ENCODE data around the gene CT45A8. TPM values are rescaled to one million over a fixed set of nuclear protein-coding genes. Genes with fewer than 3 reads are reported as not detected.
"Not testable (repeated sequence)": the region's sequence is repeated elsewhere in the genome, so short reads cannot be mapped to it uniquely, and the experiment has no call there.

CT45A8 gene
- total and polyA plus RNA-seq, 2 of the 8 experiments (the other 6 are each of a cell fraction or from before 2014, with no cell fraction given): not detected

GRCh38 chrX:135888976-135889375, 34.6 kb upstream of the CT45A8 start:
- H3K4me2 ChIP-seq (ENCODE audit: insufficient read depth in 1 of 2, low read depth in 2 of 2, low read length in 2 of 2); H2AK5ac ChIP-seq (ENCODE audit: low read depth, low read length); H3K36me3 ChIP-seq (ENCODE audit: control insufficient read depth in 2 of 4, insufficient read depth in 4 of 4, low read length in 3 of 4); H3K79me1 ChIP-seq (ENCODE audit: low read depth, low read length); H2BK20ac ChIP-seq (ENCODE audit: low read length); H4K20me1 ChIP-seq (replicated peaks in 1 of 2; ENCODE audit: control insufficient read depth in 1 of 2, insufficient read depth in 2 of 2, low read length in 2 of 2); H2BK15ac ChIP-seq (ENCODE audit: low read length); H3K23ac ChIP-seq (ENCODE audit: insufficient read length); H2BK5ac ChIP-seq (ENCODE audit: low read depth, low read length); H3K14ac ChIP-seq (ENCODE audit: insufficient read length); H3K27ac ChIP-seq (ENCODE audit: low read depth, low read length); H3K27me3 ChIP-seq (replicated peaks in 1 of 4; ENCODE audit: control insufficient read depth in 3 of 4, extremely low read depth in 1 of 4, insufficient read depth in 3 of 4, low read length in 3 of 4); H3K18ac ChIP-seq (ENCODE audit: extremely low read depth, low read length); H2AFZ ChIP-seq (ENCODE audit: low read length); H2BK12ac ChIP-seq (ENCODE audit: low read depth, low read length); H3K23me2 ChIP-seq (ENCODE audit: low read depth, low read length); H4K8ac ChIP-seq (ENCODE audit: extremely low read depth, insufficient read depth, low read length); H3K4me1 ChIP-seq (replicated peaks in 1 of 4; ENCODE audit: control insufficient read depth in 3 of 4, insufficient read depth in 4 of 4, low read length in 3 of 4); H3K56ac ChIP-seq (replicated peaks; ENCODE audit: insufficient read length, low read depth, low read length); H3K79me2 ChIP-seq (ENCODE audit: control insufficient read depth in 1 of 2, insufficient read depth in 2 of 2, low read length in 2 of 2); POLR2A ChIA-PET (ENCODE audit: partially characterized antibody); H4K5ac ChIP-seq (ENCODE audit: insufficient read length, low read depth, low read length); FAIRE-seq; H4K91ac ChIP-seq (replicated peaks; ENCODE audit: insufficient read length, low read length); H2BK120ac ChIP-seq (replicated peaks; ENCODE audit: low read depth, low read length); H3K9ac ChIP-seq (replicated peaks in 1 of 4; ENCODE audit: extremely low read depth in 1 of 4, low read depth in 3 of 4, low read length in 3 of 4); H3K4ac ChIP-seq (replicated peaks; ENCODE audit: insufficient read length, low read depth, low read length); H3K4me3 ChIP-seq (ENCODE audit: extremely low read depth in 1 of 4, insufficient read depth in 2 of 4, low read depth in 3 of 4, low read length in 4 of 4): not testable (repeated sequence)
- WGBS, 2 experiments (ENCODE audit: extremely low coverage in 1 of 2, insufficient coverage in 1 of 2, insufficient read length in 1 of 2, insufficient replicate concordance in 2 of 2, low coverage in 1 of 2, low lambda C conversion rate in 2 of 2, missing lambda C conversion rate in 1 of 2): 77% methylated on average over 6 of the region's 15 CpGs; no CpG with 5 or more reads in 1 of the 2 experiments
- CTCF ChIA-PET (ENCODE audit: partially characterized antibody): interaction anchor here (0.6 kb wide), 1 partner anchor 14 kb away, joined by 3 read pairs; no protein-coding TSS in a partner anchor
- peaks cover 0 to 35% of the 10 kb centered on the region in 2 experiments; a peak in 2 of 4 replicates for H3K9me3 ChIP-seq (ENCODE audit: insufficient read depth in 2 of 2, low read depth in 1 of 2, low read length in 1 of 2)
- peak in 1 of 2 experiments; percentile 45 for DNase-seq (ENCODE audit: low read depth in 1 of 2, low spot score in 2 of 2)
- TF ChIP-seq CTCF (IDR thresholded peaks at IDR 0.05; ENCODE audit: control extremely low read depth in 1 of 3, insufficient read depth in 1 of 3, low read depth in 1 of 3, low read length in 3 of 3): peak; percentile 11 to 40 (median 34)
- TF ChIP-seq RAD21 (IDR thresholded peaks at IDR 0.05 in 1 of 2, conservative IDR thresholded peaks at IDR 0.05 in 1 of 2; ENCODE audit: low read depth in 2 of 2, low read length in 2 of 2): peak in 1 of 2 experiments; percentile 17; a peak in 1 of 4 replicates
